Pericardium fibroblast (primary cell): ENCODE data around the gene RADIL. TPM values are rescaled to one million over a fixed set of nuclear protein-coding genes. Genes with fewer than 3 reads are reported as not detected.

Source experiments
- total RNA-seq: library from RNA; depleted of rRNA; stranded (reverse); fragments of >200 nt; gene quantifications from 2 replicates; pipeline ENCODE4 v1.2.3, GENCODE V29; 2015

The RADIL gene
- 1.3 and 10.2 TPM in 2 replicates for total RNA-seq

GRCh38 chr7:4883372-4884144, at the start of gene RADIL:
Gene RADIL, minus strand, starts transcription at chr7:4883716. Its CDS starts 5,577 bp downstream, at chr7:4878139.

GRCh38 chr7:4861673-4862072, 21.8 kb downstream of the RADIL start, which contains the start of gene PAPOLB:
Gene PAPOLB, minus strand, starts transcription at chr7:4862030. Its CDS starts 220 bp downstream, at chr7:4861810.

DNA sequence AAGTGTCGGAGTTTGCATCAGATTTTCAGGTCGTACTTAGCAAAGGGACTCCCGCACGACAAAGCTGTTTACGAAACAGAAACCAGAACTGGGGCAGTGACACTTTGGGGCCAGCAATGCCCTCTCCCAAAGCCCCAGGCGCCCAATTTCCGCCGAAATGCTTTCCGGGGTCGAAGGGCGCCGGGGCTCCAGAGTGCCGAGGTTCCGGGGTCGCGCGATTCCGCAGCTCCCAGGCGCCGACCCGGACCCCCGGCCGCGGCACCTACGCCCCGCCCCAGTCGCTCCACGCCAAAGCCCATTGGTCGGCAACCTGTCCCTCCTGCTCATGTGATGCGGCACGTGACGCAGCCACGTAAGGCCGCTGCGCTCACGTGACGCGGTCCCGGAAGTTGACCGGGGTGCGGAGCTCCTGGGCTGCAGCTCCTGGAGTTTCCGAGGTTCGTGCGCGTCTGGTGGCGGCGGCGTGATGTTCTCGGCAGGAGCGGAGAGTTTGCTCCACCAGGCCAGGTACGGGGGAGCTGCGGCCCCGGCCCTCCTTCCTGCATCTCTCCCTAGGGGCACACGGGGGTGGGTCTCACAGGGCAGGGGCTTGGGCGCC, 108.2 kb downstream of the RADIL start, which contains the start of gene AP5Z1:
TSS of gene AP5Z1 (plus strand) at position 374 of the 598 bp plus-strand sequence. CDS start at position 467, 93 bp downstream.

Other genes with a start within 250 kb of the RADIL start
- gene FOXK1, start 201.4 kb downstream of the RADIL start, total RNA-seq: 20.6 and 21.1 TPM in 2 replicates
- 38.0 and 40.5 TPM in 2 replicates for gene AP5Z1, start 108.1 kb downstream of the RADIL start, total RNA-seq
- gene PAPOLB, start 21.7 kb downstream of the RADIL start, total RNA-seq: 0.12 TPM in 1 of 2 replicates, not detected in the other
- not detected in 2 replicates for gene MMD2, start 75.5 kb upstream of the RADIL start, total RNA-seq
- gene RBAK, start 162.1 kb upstream of the RADIL start, total RNA-seq: 6.0 and 7.4 TPM in 2 replicates